A172 (cell line): ENCODE data around the gene ZNF620. TPM values are rescaled to one million over a fixed set of nuclear protein-coding genes. Genes with fewer than 3 reads are reported as not detected.
"Not testable (repeated sequence)": the region's sequence is repeated elsewhere in the genome, so short reads cannot be mapped to it uniquely, and the experiment has no call there.

Experiments used
- DNase-seq: peaks from one replicate; pipeline ENCODE4 v3.0.0-alpha.2; 2015; ENCODE audit warnings: low spot score
- total RNA-seq: library from RNA; depleted of rRNA; stranded (reverse); fragments of >200 nt; shearing (Covaris generic); gene quantifications from 2 replicates; pipeline ENCODE4 v1.2.3, GENCODE V29; 2014

ZNF620 gene
- total RNA-seq, 1 experiment from 2014 or later: 2.7 TPM

GRCh38 chr3:40502034-40502433, 3.8 kb upstream of the ZNF620 start:
- DNase-seq: no peak

- DNase-seq: peak; percentile 90
These were observed 1.0 kb upstream of the ZNF620 start for GRCh38 chr3:40504636-40505430.

- no peak for DNase-seq
These were observed 5.3 kb downstream of the ZNF620 start for GRCh38 chr3:40511031-40511718.

GRCh38 chr3:40516201-40516600, 10.4 kb downstream of the ZNF620 start:
- peak; percentile 28 for DNase-seq

GRCh38 chr3:40518067-40518466, 12.2 kb downstream of the ZNF620 start:
- DNase-seq: no peak

GRCh38 chr3:40518848-40519247, 13.0 kb downstream of the ZNF620 start:
- no peak for DNase-seq

GRCh38 chr3:40521254-40521653, 15.4 kb downstream of the ZNF620 start:
- no peak for DNase-seq

- DNase-seq: no peak
These were observed 17.9 kb downstream of the ZNF620 start for GRCh38 chr3:40523781-40524180.

- DNase-seq: no peak
These were observed 18.4 kb downstream of the ZNF620 start for GRCh38 chr3:40524222-40524567.

- peak; percentile 69 for DNase-seq
These were observed 18.9 kb downstream of the ZNF620 start, which contains the start of gene ZNF621 for GRCh38 chr3:40524568-40525285. TSS of gene ZNF621 (plus strand) at chr3:40524960. CDS start at chr3:40525841, 881 bp downstream.

GRCh38 chr3:40528426-40528825, 22.6 kb downstream of the ZNF620 start:
- DNase-seq: no peak

GRCh38 chr3:40532252-40532651, 26.4 kb downstream of the ZNF620 start:
- peak; percentile 4 for DNase-seq

- DNase-seq: no peak
These were observed 28.4 kb downstream of the ZNF620 start for GRCh38 chr3:40534283-40534682.

- peak; percentile 51 for DNase-seq
These were observed 41.0 kb downstream of the ZNF620 start for GRCh38 chr3:40546816-40547215.

GRCh38 chr3:40550167-40550566, 44.3 kb downstream of the ZNF620 start:
- DNase-seq: no peak

GRCh38 chr3:40557575-40558161, 51.8 kb downstream of the ZNF620 start:
- no peak for DNase-seq

- DNase-seq: not testable (repeated sequence)
These were observed 56.6 kb downstream of the ZNF620 start for GRCh38 chr3:40562482-40562881.

GRCh38 chr3:40565629-40566028, 59.8 kb downstream of the ZNF620 start:
- DNase-seq: not testable (repeated sequence)

GRCh38 chr3:40566694-40567093, 60.9 kb downstream of the ZNF620 start:
- no peak for DNase-seq
